ENCODE data around the gene SLFN13.

DNA sequence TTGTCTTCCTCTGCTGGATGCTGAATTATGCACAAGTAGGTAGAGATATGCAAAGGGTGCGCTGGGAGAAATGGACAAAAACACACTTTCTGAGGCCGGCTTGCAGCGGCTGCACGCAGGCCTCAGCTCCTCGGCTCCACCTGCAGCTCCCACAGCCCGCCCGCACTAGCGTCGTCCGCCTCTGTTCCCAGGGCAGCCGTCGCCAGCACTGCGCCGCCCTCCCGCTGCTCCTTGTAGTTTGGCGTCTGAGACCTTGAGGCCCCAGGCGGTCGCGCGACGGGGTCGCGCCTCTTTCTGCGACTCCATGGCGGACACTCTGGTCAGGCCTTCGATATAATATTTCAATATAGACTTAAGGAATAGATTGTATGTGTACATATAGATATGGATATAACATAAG, 41.0 kb downstream of the SLFN13 start:
- TF ChIP-seq YY1 (IDR thresholded peaks at IDR 0.05; ENCODE audit: borderline replicate concordance in 1 of 3, control insufficient read depth in 1 of 3, extremely low read depth in 1 of 3, insufficient read depth in 3 of 3, insufficient read length in 1 of 3, insufficient replicate concordance in 2 of 3, low read depth in 1 of 3, low read length in 2 of 3) (no peak), EZH2 (IDR thresholded peaks at IDR 0.05; ENCODE audit: borderline replicate concordance, low read depth, low read length) (no peak), BRD9 (IDR thresholded peaks at IDR 0.05; ENCODE audit: low read depth, partially characterized antibody) (no peak), POLR2A (conservative IDR thresholded peaks at IDR 0.05) (no peak), HMG20A (CRISPR knock-in tag; conservative IDR thresholded peaks at IDR 0.05) (no peak), NFE2 (IDR thresholded peaks at IDR 0.05; ENCODE audit: low read depth) (no peak), CTCF (IDR thresholded peaks at IDR 0.05 in 2 of 3, conservative IDR thresholded peaks at IDR 0.05 in 1 of 3; ENCODE audit: insufficient read depth in 2 of 3, low read depth in 1 of 3, low read length in 3 of 3) (no peak), SMAD1 (IDR thresholded peaks at IDR 0.05; ENCODE audit: low read depth, low read length, partially characterized antibody) (no peak), CXXC5 (CRISPR knock-in tag; IDR thresholded peaks at IDR 0.05) (no peak)
- TF ChIP-seq, protein P1, sequence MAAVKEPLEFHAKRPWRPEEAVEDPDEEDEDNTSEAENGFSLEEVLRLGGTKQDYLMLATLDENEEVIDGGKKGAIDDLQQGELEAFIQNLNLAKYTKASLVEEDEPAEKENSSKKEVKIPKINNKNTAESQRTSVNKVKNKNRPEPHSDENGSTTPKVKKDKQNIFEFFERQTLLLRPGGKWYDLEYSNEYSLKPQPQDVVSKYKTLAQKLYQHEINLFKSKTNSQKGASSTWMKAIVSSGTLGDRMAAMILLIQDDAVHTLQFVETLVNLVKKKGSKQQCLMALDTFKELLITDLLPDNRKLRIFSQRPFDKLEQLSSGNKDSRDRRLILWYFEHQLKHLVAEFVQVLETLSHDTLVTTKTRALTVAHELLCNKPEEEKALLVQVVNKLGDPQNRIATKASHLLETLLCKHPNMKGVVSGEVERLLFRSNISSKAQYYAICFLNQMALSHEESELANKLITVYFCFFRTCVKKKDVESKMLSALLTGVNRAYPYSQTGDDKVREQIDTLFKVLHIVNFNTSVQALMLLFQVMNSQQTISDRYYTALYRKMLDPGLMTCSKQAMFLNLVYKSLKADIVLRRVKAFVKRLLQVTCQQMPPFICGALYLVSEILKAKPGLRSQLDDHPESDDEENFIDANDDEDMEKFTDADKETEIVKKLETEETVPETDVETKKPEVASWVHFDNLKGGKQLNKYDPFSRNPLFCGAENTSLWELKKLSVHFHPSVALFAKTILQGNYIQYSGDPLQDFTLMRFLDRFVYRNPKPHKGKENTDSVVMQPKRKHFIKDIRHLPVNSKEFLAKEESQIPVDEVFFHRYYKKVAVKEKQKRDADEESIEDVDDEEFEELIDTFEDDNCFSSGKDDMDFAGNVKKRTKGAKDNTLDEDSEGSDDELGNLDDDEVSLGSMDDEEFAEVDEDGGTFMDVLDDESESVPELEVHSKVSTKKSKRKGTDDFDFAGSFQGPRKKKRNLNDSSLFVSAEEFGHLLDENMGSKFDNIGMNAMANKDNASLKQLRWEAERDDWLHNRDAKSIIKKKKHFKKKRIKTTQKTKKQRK (IDR thresholded peaks at IDR 0.05; ENCODE audit: borderline replicate concordance, low read depth, low read length), result no peak
- TF ChIP-seq, protein P2, sequence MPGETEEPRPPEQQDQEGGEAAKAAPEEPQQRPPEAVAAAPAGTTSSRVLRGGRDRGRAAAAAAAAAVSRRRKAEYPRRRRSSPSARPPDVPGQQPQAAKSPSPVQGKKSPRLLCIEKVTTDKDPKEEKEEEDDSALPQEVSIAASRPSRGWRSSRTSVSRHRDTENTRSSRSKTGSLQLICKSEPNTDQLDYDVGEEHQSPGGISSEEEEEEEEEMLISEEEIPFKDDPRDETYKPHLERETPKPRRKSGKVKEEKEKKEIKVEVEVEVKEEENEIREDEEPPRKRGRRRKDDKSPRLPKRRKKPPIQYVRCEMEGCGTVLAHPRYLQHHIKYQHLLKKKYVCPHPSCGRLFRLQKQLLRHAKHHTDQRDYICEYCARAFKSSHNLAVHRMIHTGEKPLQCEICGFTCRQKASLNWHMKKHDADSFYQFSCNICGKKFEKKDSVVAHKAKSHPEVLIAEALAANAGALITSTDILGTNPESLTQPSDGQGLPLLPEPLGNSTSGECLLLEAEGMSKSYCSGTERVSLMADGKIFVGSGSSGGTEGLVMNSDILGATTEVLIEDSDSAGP (CRISPR knock-in tag; IDR thresholded peaks at IDR 0.05), result no peak

Data from K562 (cell line).